IMR-90 (cell line): Measurements from ENCODE around the gene KRT77. TPM values are rescaled to one million over a fixed set of nuclear protein-coding genes. Genes with fewer than 3 reads are reported as not detected.

Source experiments
- ATAC-seq: fragments of 200-7000 bp; cut with Tn5 transposase; 2 replicates; pipeline ENCODE4 v1.9.1; 2020; ENCODE audit warnings: low read depth, mild to moderate bottlenecking, moderate library complexity
- BruUV-seq: library from RNA; stranded (reverse); fragments of 400-500 nt; replicated peaks from 2 replicates; lab custom pipeline; 2021; lab: Mats Ljungman, UMichigan
- CTCF ChIA-PET: fragments of 300-600 bp; formaldehyde crosslinking; extraction: SDS; loops from one replicate; lab custom pipeline; 2021; ENCODE audit warnings: antibody characterized with exemption; lab: Yijun Ruan, JAX
- POLR2A ChIA-PET: fragments of 300-600 bp; sonication (Branson Sonifier 250); formaldehyde crosslinking; loops from one replicate; lab custom pipeline; 2022; ENCODE audit warnings: antibody characterized with exemption; ENCODE audit not compliant: unreplicated experiment; lab: Charles Lee
- DNase-seq: peaks from one replicate; pipeline ENCODE4 v3.0.0; 2013
- H2AFZ ChIP-seq: replicated peaks from 2 replicates; pipeline ENCODE3; 2013; ENCODE audit warnings: low read length, mild to moderate bottlenecking; ENCODE audit not compliant: poor library complexity
- H2AK5ac ChIP-seq: 2 replicates; pipeline ENCODE4 v1.6.1; 2013; ENCODE audit warnings: low read depth, low read length, inconsistent platforms
- H2AK9ac ChIP-seq: replicated peaks from 2 replicates; pipeline ENCODE3; 2013; ENCODE audit warnings: mild to moderate bottlenecking, low read depth, low read length, moderate library complexity; ENCODE audit not compliant: poor library complexity
- H2BK120ac ChIP-seq: 2 replicates; pipeline ENCODE4 v1.6.1; 2013; ENCODE audit warnings: low read depth, low read length, inconsistent platforms
- H2BK15ac ChIP-seq: 3 replicates; pipeline ENCODE4 v1.6.1; 2013; ENCODE audit warnings: low read depth, low read length, inconsistent platforms
- H2BK20ac ChIP-seq: 2 replicates; pipeline ENCODE4 v1.6.1; 2013; ENCODE audit warnings: low read depth, mild to moderate bottlenecking, inconsistent platforms, low read length, moderate library complexity
- H2BK5ac ChIP-seq: 2 replicates; pipeline ENCODE4 v1.6.1; 2013; ENCODE audit warnings: mild to moderate bottlenecking, low read depth, low read length, inconsistent platforms; ENCODE audit not compliant: poor library complexity, severe bottlenecking
- H3K14ac ChIP-seq: replicated peaks from 2 replicates; pipeline ENCODE4 v1.6.1; 2013; ENCODE audit warnings: low read depth, low read length, inconsistent platforms
- H3K18ac ChIP-seq: 2 replicates; pipeline ENCODE4 v1.6.1; 2013; ENCODE audit warnings: low read depth, low read length, control low read depth
- H3K23ac ChIP-seq: 2 replicates; pipeline ENCODE4 v1.6.1; 2013; ENCODE audit warnings: low read depth, low read length, inconsistent platforms
- H3K27ac ChIP-seq: 2 replicates; pipeline ENCODE4 v1.5.1; 2013; ENCODE audit warnings: mild to moderate bottlenecking, control low read depth, low read length; ENCODE audit not compliant: insufficient read depth
- H3K27me3 ChIP-seq: 2 replicates; pipeline ENCODE4 v1.6.1; 2013; ENCODE audit warnings: low read length; ENCODE audit not compliant: control insufficient read depth, insufficient read depth
- H3K36me3 ChIP-seq: 2 replicates; pipeline ENCODE4 v1.6.1; 2013; ENCODE audit warnings: low read length, mixed read lengths; ENCODE audit not compliant: control insufficient read depth, insufficient read depth
- H3K4ac ChIP-seq: 2 replicates; pipeline ENCODE4 v1.6.1; 2013; ENCODE audit warnings: low read depth, low read length, inconsistent platforms
- H3K4me1 ChIP-seq: 2 replicates; pipeline ENCODE4 v1.6.1; 2013; ENCODE audit warnings: low read length, mixed read lengths; ENCODE audit not compliant: control insufficient read depth, insufficient read depth
- H3K4me2 ChIP-seq: 2 replicates; pipeline ENCODE4 v1.6.1; 2013; ENCODE audit warnings: low read depth, mild to moderate bottlenecking, control low read depth, low read length, moderate library complexity
- H3K4me3 ChIP-seq: 2 replicates; pipeline ENCODE4 v1.5.1; 2013; ENCODE audit warnings: low read depth, mild to moderate bottlenecking, control low read depth, low read length, moderate library complexity; ENCODE audit not compliant: insufficient read depth
- H3K56ac ChIP-seq: 2 replicates; pipeline ENCODE4 v1.6.1; 2013; ENCODE audit warnings: low read length, inconsistent platforms; ENCODE audit not compliant: insufficient read depth; ENCODE audit errors: extremely low read depth
- H3K79me1 ChIP-seq, 2 experiments: 2 replicates each; pipeline ENCODE4 v1.6.1; 2013; ENCODE audit warnings: low read length in 2 of 2, inconsistent platforms in 1 of 2, low read depth in 1 of 2
- H3K9ac ChIP-seq: 2 replicates; pipeline ENCODE4 v1.6.1; 2013; ENCODE audit warnings: low read depth, low read length, control low read depth
- H3K9me1 ChIP-seq: 2 replicates; pipeline ENCODE4 v1.6.1; 2013; ENCODE audit warnings: low read length, inconsistent platforms; ENCODE audit not compliant: insufficient read depth
- H3K9me3 ChIP-seq: 2 replicates; pipeline ENCODE4 v1.6.1; 2013; ENCODE audit warnings: low read length; ENCODE audit not compliant: control insufficient read depth, insufficient read depth
- H4K20me1 ChIP-seq: 2 replicates; pipeline ENCODE4 v1.6.1; 2013; ENCODE audit warnings: low read length, inconsistent platforms; ENCODE audit not compliant: insufficient read depth
- H4K5ac ChIP-seq: 2 replicates; pipeline ENCODE4 v1.6.1; 2013; ENCODE audit warnings: mild to moderate bottlenecking, low read depth, low read length, control low read depth
- H4K8ac ChIP-seq, 2 experiments: 2 replicates each; pipeline ENCODE4 v1.6.1; 2013; ENCODE audit warnings: low read depth in 2 of 2, low read length in 2 of 2, control low read depth in 1 of 2, inconsistent platforms in 1 of 2
- H4K91ac ChIP-seq: 2 replicates; pipeline ENCODE4 v1.6.1; 2013; ENCODE audit warnings: low read depth, low read length, inconsistent platforms; ENCODE audit not compliant: insufficient read depth
- BHLHE40 ChIP-seq: fragments of 150-350 bp; IDR thresholded peaks from 2 replicates; pipeline ENCODE4 v1.6.1; 2016; ENCODE audit warnings: mild to moderate bottlenecking, low read depth, low read length
- CEBPB ChIP-seq: IDR thresholded peaks from 2 replicates; pipeline ENCODE4 v1.6.1; 2012; ENCODE audit warnings: low read depth, low read length, improper control_type of control experiment
- CHD1 ChIP-seq: IDR thresholded peaks from 2 replicates; pipeline ENCODE4 v1.6.1; 2012; ENCODE audit warnings: low read depth, low read length, improper control_type of control experiment
- CTCF ChIP-seq: conservative IDR thresholded peaks from 2 replicates; pipeline ENCODE4 v1.5.1; 2012; ENCODE audit warnings: mild to moderate bottlenecking, low read depth, low read length, improper control_type of control experiment
- ELK1 ChIP-seq: fragments of 150-350 bp; IDR thresholded peaks from 2 replicates; pipeline ENCODE4 v1.6.1; 2016; ENCODE audit warnings: low read depth, mild to moderate bottlenecking, low read length, moderate library complexity, borderline replicate concordance
- FOS ChIP-seq: fragments of 150-350 bp; IDR thresholded peaks from 2 replicates; pipeline ENCODE4 v1.6.1; 2016; ENCODE audit warnings: low read depth, low read length
- MAFK ChIP-seq: IDR thresholded peaks from 2 replicates; pipeline ENCODE4 v1.6.1; 2012; ENCODE audit warnings: low read depth, low read length, improper control_type of control experiment
- MAZ ChIP-seq: IDR thresholded peaks from 2 replicates; pipeline ENCODE4 v1.6.1; 2012; ENCODE audit warnings: low read depth, mild to moderate bottlenecking, low read length, improper control_type of control experiment, moderate library complexity, borderline replicate concordance
- MXI1 ChIP-seq: IDR thresholded peaks from 2 replicates; pipeline ENCODE4 v1.6.1; 2012; ENCODE audit warnings: low read depth, mild to moderate bottlenecking, low read length, moderate library complexity, borderline replicate concordance
- NFE2L2 ChIP-seq: fragments of 150-350 bp; IDR thresholded peaks from 2 replicates; pipeline ENCODE4 v1.6.1; 2016; ENCODE audit warnings: low read depth, mild to moderate bottlenecking, low read length
- POLR2A ChIP-seq: IDR thresholded peaks from 2 replicates; pipeline ENCODE4 v1.6.1; 2012; ENCODE audit warnings: mild to moderate bottlenecking, low read depth, low read length
- RAD21 ChIP-seq: IDR thresholded peaks from 2 replicates; pipeline ENCODE4 v1.6.1; 2012; ENCODE audit warnings: low read length, improper control_type of control experiment
- RCOR1 ChIP-seq: IDR thresholded peaks from 2 replicates; pipeline ENCODE4 v1.6.1; 2012; ENCODE audit warnings: mild to moderate bottlenecking, low read length, improper control_type of control experiment; ENCODE audit not compliant: insufficient replicate concordance
- RFX5 ChIP-seq: IDR thresholded peaks from 2 replicates; pipeline ENCODE4 v1.8.0; 2012; ENCODE audit warnings: low read depth, mild to moderate bottlenecking, low read length, moderate library complexity
- SMC3 ChIP-seq: fragments of 150-350 bp; IDR thresholded peaks from 2 replicates; pipeline ENCODE4 v1.6.1; 2016; ENCODE audit warnings: low read depth, mild to moderate bottlenecking, antibody characterized with exemption, low read length, moderate library complexity
- USF2 ChIP-seq: fragments of 150-350 bp; IDR thresholded peaks from 2 replicates; pipeline ENCODE4 v1.6.1; 2017; ENCODE audit warnings: mild to moderate bottlenecking, antibody characterized with exemption, low read length, low read depth
- WGBS, 2 experiments: methylation state at CpG; one replicate each; pipeline versions ENCODE4 v1.1.5 to v1.1.7; 2013; ENCODE audit warnings: missing lambda C conversion rate in 2 of 2; ENCODE audit not compliant: insufficient read length in 1 of 2; ENCODE audit errors: extremely low coverage in 2 of 2; 5-methylcytosine and 5-hydroxymethylcytosine counted together
- dilution Hi-C: fragments of 300-500 bp; cut with HindIII; formaldehyde crosslinking; loops from one replicate; pipeline ENCODE4 v1.14.3; 2018; ENCODE audit warnings: low sequenced_read_pairs; ENCODE audit not compliant: unreplicated experiment
- in situ Hi-C: fragments of 300-500 bp; cut with MboI; formaldehyde crosslinking; loops from 3 replicates; pipeline ENCODE4 v1.14.3; 2019; ENCODE audit warnings: low sequenced_read_pairs, inconsistent platforms, mixed read lengths
- intact Hi-C: fragments of 100-400 bp; cut with micrococcal nuclease; formaldehyde crosslinking; loops from 2 replicates; pipeline ENCODE4 v1.10.0; 2022
- polyA plus RNA-seq, 3 experiments: library from polyadenylated mRNA; depleted of rRNA; stranded (reverse); fragments of >200 nt; gene quantifications; 2 replicates each; pipeline ENCODE4 v1.2.3, GENCODE V29; 2012; ENCODE audit warnings: low replicate concordance in 1 of 3
- total RNA-seq: library from RNA; depleted of rRNA; stranded (reverse); fragments of >200 nt; gene quantifications from 2 replicates; pipeline ENCODE4 v1.2.3, GENCODE V29; 2012

The KRT77 gene
- total and polyA plus RNA-seq, 2 of the 4 experiments (the other 2 are of a cell fraction): not detected

GRCh38 chr12:52704464-52704863 lies 1.1 kb upstream of the KRT77 start:
- TF ChIP-seq FOS (no peak), POLR2A (no peak), MAZ (no peak), MAFK (no peak), RAD21 (no peak), CEBPB (no peak), CHD1 (no peak), RFX5 (no peak), ELK1 (no peak), RCOR1 (no peak), BHLHE40 (no peak), MXI1 (no peak), NFE2L2 (no peak), CTCF (no peak), SMC3 (no peak), USF2 (no peak)
- Histone ChIP-seq H3K4me2 (no peak overlapping the region), H2BK120ac (no peak overlapping the region), H2BK20ac (no peak overlapping the region), H3K18ac (no peak overlapping the region), H3K27ac (no peak overlapping the region), H3K9me1 (no peaks in the 10 kb centered on the region; the same call in 1 of the 2 replicates), H2AK9ac (no peak overlapping the region), H2AFZ (no peak overlapping the region), H3K79me1 (no peaks in the 10 kb centered on the region), H3K9me3 (no peaks in the 10 kb centered on the region), H3K4me1 (no peaks in the 10 kb centered on the region), H3K56ac (no peak overlapping the region), H3K9ac (no peak overlapping the region), H3K4ac (no peak overlapping the region), H2BK5ac (no peak overlapping the region), H4K91ac (no peak overlapping the region), H3K4me3 (no peak overlapping the region), H3K36me3 (no peaks in the 10 kb centered on the region), H2BK15ac (no peak overlapping the region), H3K23ac (no peak overlapping the region), H4K20me1 (no peaks in the 10 kb centered on the region), H2AK5ac (no peak overlapping the region), H3K27me3 (peaks cover 24% of the 10 kb centered on the region), H4K5ac (no peak overlapping the region), H4K8ac (no peak overlapping the region), H3K14ac (no peak overlapping the region)
- WGBS, 2 experiments: no CpG with 5 or more reads among the region's 7 CpGs
- BruUV-seq: no TSS peak
- ChIA-PET CTCF (no interaction called here), POLR2A (no interaction called here)
- in situ Hi-C loops (no loop called here), intact Hi-C loops (no loop called here), dilution Hi-C loops (no loop called here)
- no peak for DNase-seq
- no peak for ATAC-seq
